WI38 (cell line): Measurements from ENCODE around the gene GSE1.

Experiments used
- H3K4me3 ChIP-seq: 2 replicates; pipeline ENCODE4 v1.5.1; 2011; ENCODE audit warnings: low read depth, mild to moderate bottlenecking, control low read depth, low read length
- TF ChIP-seq, protein P1 (sequence below): IDR thresholded peaks from 2 replicates; pipeline ENCODE4 v1.5.1; 2012; ENCODE audit warnings: low read depth, mild to moderate bottlenecking, control low read depth, low read length

Gene GSE1

GRCh38 chr16:85608887-85609286 is 4.2 kb upstream of the GSE1 start:
- TF ChIP-seq, protein P1, sequence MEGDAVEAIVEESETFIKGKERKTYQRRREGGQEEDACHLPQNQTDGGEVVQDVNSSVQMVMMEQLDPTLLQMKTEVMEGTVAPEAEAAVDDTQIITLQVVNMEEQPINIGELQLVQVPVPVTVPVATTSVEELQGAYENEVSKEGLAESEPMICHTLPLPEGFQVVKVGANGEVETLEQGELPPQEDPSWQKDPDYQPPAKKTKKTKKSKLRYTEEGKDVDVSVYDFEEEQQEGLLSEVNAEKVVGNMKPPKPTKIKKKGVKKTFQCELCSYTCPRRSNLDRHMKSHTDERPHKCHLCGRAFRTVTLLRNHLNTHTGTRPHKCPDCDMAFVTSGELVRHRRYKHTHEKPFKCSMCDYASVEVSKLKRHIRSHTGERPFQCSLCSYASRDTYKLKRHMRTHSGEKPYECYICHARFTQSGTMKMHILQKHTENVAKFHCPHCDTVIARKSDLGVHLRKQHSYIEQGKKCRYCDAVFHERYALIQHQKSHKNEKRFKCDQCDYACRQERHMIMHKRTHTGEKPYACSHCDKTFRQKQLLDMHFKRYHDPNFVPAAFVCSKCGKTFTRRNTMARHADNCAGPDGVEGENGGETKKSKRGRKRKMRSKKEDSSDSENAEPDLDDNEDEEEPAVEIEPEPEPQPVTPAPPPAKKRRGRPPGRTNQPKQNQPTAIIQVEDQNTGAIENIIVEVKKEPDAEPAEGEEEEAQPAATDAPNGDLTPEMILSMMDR, result no peak
- H3K4me3 ChIP-seq, result no peak overlapping the region

DNA sequence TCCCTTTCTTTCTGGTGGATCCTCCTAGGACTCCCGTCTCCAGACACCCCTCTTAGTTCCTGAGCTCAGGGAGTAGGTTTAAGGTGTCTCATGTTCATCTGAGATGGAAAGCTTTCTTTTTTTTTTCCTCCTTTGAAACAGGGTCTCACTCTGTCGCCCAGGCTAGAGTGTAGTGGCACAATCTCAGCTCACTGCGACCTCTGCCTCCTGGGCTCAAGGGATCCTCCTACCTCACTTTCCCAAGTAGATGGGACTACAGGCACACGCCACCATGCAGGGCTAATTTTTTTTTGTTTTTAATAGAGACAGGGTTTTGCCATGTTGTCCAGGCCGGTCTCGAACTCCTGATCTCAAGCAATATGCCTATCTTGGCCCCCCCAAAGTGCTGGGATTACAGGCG is 3.6 kb upstream of the GSE1 start:
- TF ChIP-seq, protein P1, result no peak
- no peak overlapping the region for H3K4me3 ChIP-seq

- TF ChIP-seq, protein P1, result no peak
- no peak overlapping the region; the same call in 1 of the 2 replicates for H3K4me3 ChIP-seq
Measured at GRCh38 chr16:85610059-85610445, 3.1 kb upstream of the GSE1 start.

GRCh38 chr16:85610446-85611193 is 2.5 kb upstream of the GSE1 start:
- TF ChIP-seq, protein P1, result peak; percentile 77
- no peak overlapping the region; the same call in 1 of the 2 replicates for H3K4me3 ChIP-seq

- H3K4me3 ChIP-seq, result peak overlapping the region; percentile 59
- TF ChIP-seq, protein P1, result no peak
Measured at GRCh38 chr16:85611194-85611443, 2.0 kb upstream of the GSE1 start.

- H3K4me3 ChIP-seq, result peak overlapping the region; percentile 59
- TF ChIP-seq, protein P1, result no peak
Measured at GRCh38 chr16:85611444-85612190, 1.5 kb upstream of the GSE1 start.

DNA sequence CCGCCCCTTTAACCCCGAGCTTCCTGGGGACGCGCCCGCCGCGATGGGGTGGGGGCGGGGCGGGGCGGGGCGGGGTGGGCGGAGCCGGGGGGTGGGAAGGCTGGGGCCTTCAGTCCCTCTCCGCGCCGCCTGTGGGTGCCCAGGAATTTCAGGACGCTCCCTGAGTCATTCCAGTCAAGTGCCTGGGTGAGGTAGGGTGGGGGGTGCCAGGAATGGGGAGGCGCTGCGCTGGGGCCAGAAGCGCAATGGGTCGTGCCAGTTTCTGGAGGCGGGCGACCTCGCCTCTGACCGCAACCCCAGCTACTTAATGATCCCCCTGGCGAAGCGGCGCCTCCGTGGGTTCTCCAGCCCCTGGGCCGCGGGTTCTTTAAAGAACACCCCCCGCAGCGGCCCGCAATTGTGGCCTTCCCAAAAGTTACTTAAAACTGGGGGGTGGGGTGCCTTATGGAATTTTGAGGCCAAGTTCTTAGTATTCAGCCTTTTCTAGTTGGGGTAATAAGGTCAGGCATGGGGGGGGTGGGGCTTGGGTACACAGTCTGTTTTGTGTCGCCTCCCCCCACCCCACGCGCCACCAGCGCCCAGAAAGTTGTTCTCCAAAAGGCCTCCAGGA is 826 bp upstream of the GSE1 start:
- peak overlapping the region; percentile 63 for H3K4me3 ChIP-seq
- TF ChIP-seq, protein P1, result no peak
